GM23338 (cell line): ENCODE results near the gene RCOR1. TPM values are rescaled to one million over a fixed set of nuclear protein-coding genes. Genes with fewer than 3 reads are reported as not detected.
"Not testable (repeated sequence)": the region's sequence is repeated elsewhere in the genome, so short reads cannot be mapped to it uniquely, and the experiment has no call there.

Experiments used
- ATAC-seq: fragments of 200-7000 bp; cut with Tn5 transposase; 3 replicates; pipeline ENCODE4 v1.9.1; 2020
- DNase-seq: peaks from one replicate; pipeline ENCODE4 v3.0.0-alpha.2; 2015; ENCODE audit warnings: low spot score
- H2AFZ ChIP-seq: fragments of 200-600 bp; sonication (generic); 2 replicates; pipeline ENCODE4 v1.8.0; 2016; ENCODE audit warnings: antibody characterized with exemption, mild to moderate bottlenecking, moderate library complexity
- H3F3A ChIP-seq: fragments of 200-600 bp; sonication (generic); replicated peaks from 2 replicates; pipeline ENCODE4 v1.8.0; 2017; ENCODE audit warnings: antibody characterized with exemption, mixed run types, low read depth
- H3K27ac ChIP-seq: fragments of 200-600 bp; sonication (generic); 2 replicates; pipeline ENCODE4 v1.6.1; 2016; ENCODE audit warnings: low read depth
- H3K27me3 ChIP-seq: fragments of 200-600 bp; sonication (generic); 2 replicates; pipeline ENCODE4 v1.8.0; 2016; ENCODE audit warnings: mild to moderate bottlenecking, mixed run types, moderate library complexity; ENCODE audit not compliant: insufficient read depth
- H3K36me3 ChIP-seq: fragments of 200-600 bp; sonication (generic); 2 replicates; pipeline ENCODE4 v1.8.0; 2016; ENCODE audit warnings: mild to moderate bottlenecking; ENCODE audit not compliant: insufficient read depth
- H3K4me1 ChIP-seq: fragments of 200-600 bp; sonication (generic); 2 replicates; pipeline ENCODE4 v1.8.0; 2016; ENCODE audit warnings: mild to moderate bottlenecking, moderate library complexity; ENCODE audit not compliant: insufficient read depth
- H3K4me2 ChIP-seq: fragments of 200-600 bp; sonication (generic); 2 replicates; pipeline ENCODE4 v1.7.1; 2017; ENCODE audit warnings: mixed run types
- H3K4me3 ChIP-seq: fragments of 200-600 bp; sonication (generic); 2 replicates; pipeline ENCODE4 v1.6.1; 2016; ENCODE audit warnings: mixed run types
- H3K79me2 ChIP-seq: fragments of 200-600 bp; sonication (generic); replicated peaks from 2 replicates; pipeline ENCODE4 v1.8.0; 2017; ENCODE audit warnings: mild to moderate bottlenecking; ENCODE audit not compliant: insufficient read depth
- H3K9me2 ChIP-seq: fragments of 200-600 bp; sonication (generic); 2 replicates; pipeline ENCODE4 v1.8.0; 2017; ENCODE audit not compliant: insufficient read depth
- H4K20me1 ChIP-seq: fragments of 200-600 bp; sonication (generic); replicated peaks from 2 replicates; pipeline ENCODE4 v1.8.0; 2017; ENCODE audit warnings: mild to moderate bottlenecking; ENCODE audit not compliant: insufficient read depth
- H3K27ac Mint-ChIP-seq: 2 replicates; pipeline ENCODE4 v1.8.0; 2020; ENCODE audit warnings: inconsistent platforms, mild to moderate bottlenecking, moderate library complexity, mixed read lengths
- H3K27me3 Mint-ChIP-seq: 3 replicates; pipeline ENCODE4 v1.8.0; 2022; ENCODE audit warnings: low read depth, mild to moderate bottlenecking, moderate library complexity, mixed read lengths, inconsistent platforms; ENCODE audit not compliant: insufficient read depth, poor library complexity
- H3K36me3 Mint-ChIP-seq: 3 replicates; pipeline ENCODE4 v1.8.0; 2021; ENCODE audit warnings: low read depth, mild to moderate bottlenecking, inconsistent platforms, moderate library complexity, mixed read lengths
- H3K4me1 Mint-ChIP-seq: 3 replicates; pipeline ENCODE4 v1.8.0; 2020; ENCODE audit warnings: mild to moderate bottlenecking, inconsistent platforms, mixed read lengths
- H3K4me3 Mint-ChIP-seq: 3 replicates; pipeline ENCODE4 v1.8.0; 2021; ENCODE audit warnings: moderate library complexity, mild to moderate bottlenecking, inconsistent platforms, mixed read lengths
- H3K9me3 Mint-ChIP-seq: 3 replicates; pipeline ENCODE4 v1.8.0; 2020; ENCODE audit warnings: moderate library complexity, mild to moderate bottlenecking, inconsistent platforms, mixed read lengths
- CREB1 ChIP-seq: fragments of 250-450 bp; sonication (Bioruptor Pico); IDR thresholded peaks from 2 replicates; pipeline ENCODE4 v1.5.0; 2020; ENCODE audit warnings: low read depth, mild to moderate bottlenecking, moderate library complexity
- CTCF ChIP-seq, 2 experiments: fragments of 200-600 bp in 1 of 2; sonication (generic) in 1 of 2; conservative IDR thresholded peaks; 2 replicates each; pipeline versions ENCODE4 v1.5.1 to v1.6.1; 2016 to 2017; ENCODE audit warnings: antibody characterized with exemption in 2 of 2, low read depth in 2 of 2, mild to moderate bottlenecking in 2 of 2, moderate library complexity in 1 of 2
- EZH2 ChIP-seq: fragments of 200-600 bp; sonication (generic); IDR thresholded peaks from one replicate; pipeline ENCODE4 v1.8.0; 2017; ENCODE audit warnings: antibody characterized with exemption, mild to moderate bottlenecking, low read depth; ENCODE audit not compliant: unreplicated experiment
- EZH2phosphoT487 ChIP-seq: fragments of 200-600 bp; sonication (generic); IDR thresholded peaks from one replicate; pipeline ENCODE4 v1.8.1; 2018; ENCODE audit warnings: antibody characterized with exemption; ENCODE audit not compliant: unreplicated experiment
- JUNB ChIP-seq: IDR thresholded peaks from one replicate; pipeline ENCODE4 v1.6.1; 2016; ENCODE audit warnings: antibody characterized with exemption; ENCODE audit not compliant: unreplicated experiment
- NANOG ChIP-seq: IDR thresholded peaks from 2 replicates; pipeline ENCODE4 v1.6.1; 2016; ENCODE audit warnings: antibody characterized with exemption, borderline replicate concordance
- STAT1 ChIP-seq: IDR thresholded peaks from one replicate; pipeline ENCODE4 v1.6.1; 2016; ENCODE audit warnings: antibody characterized with exemption; ENCODE audit not compliant: unreplicated experiment
- ZNF331 ChIP-seq: fragments of 250-450 bp; sonication (Bioruptor Pico); IDR thresholded peaks from 2 replicates; pipeline ENCODE4 v1.5.0; 2020; ENCODE audit warnings: low read depth, mild to moderate bottlenecking, moderate library complexity
- polyA plus RNA-seq: library from polyadenylated mRNA; unstranded; fragments of >200 nt; fragmentation: Nextera tagmentation; extraction: Ambion mirVana; gene quantifications from 2 replicates; pipeline ENCODE4 v1.2.1, GENCODE V29; 2016
- total RNA-seq: library from RNA; depleted of rRNA; stranded (reverse); fragments of >200 nt; shearing (Covaris generic); gene quantifications from 2 replicates; pipeline ENCODE4 v1.2.3, GENCODE V29; 2014

Gene RCOR1
- total and polyA plus RNA-seq, 2 experiments from 2014 or later = 7.6 to 26.1 TPM

- H4K20me1 ChIP-seq = no peaks in the 10 kb centered on the region
- no peaks in the 10 kb centered on the region for H3K36me3 Mint-ChIP-seq
- DNase-seq = no peak
- no peak overlapping the region for H3K27ac Mint-ChIP-seq
- TF ChIP-seq CREB1 (no peak), EZH2 (no peak), NANOG (no peak), CTCF (conservative IDR thresholded peaks at IDR 0.05; ENCODE audit: low read depth in 2 of 2) (no peak), JUNB (no peak)
- no peak overlapping the region for H3K4me3 Mint-ChIP-seq
- H2AFZ ChIP-seq = no peak overlapping the region
- H3K4me1 ChIP-seq = peaks cover 13% of the 10 kb centered on the region; the same call in 1 of the 2 replicates
- ATAC-seq = no peak
- H3F3A ChIP-seq = peaks cover 8% of the 10 kb centered on the region; the same call in 1 of the 2 replicates
- peaks cover 15% of the 10 kb centered on the region for H3K27me3 ChIP-seq
- H3K27ac ChIP-seq = no peak overlapping the region
- H3K36me3 ChIP-seq = no peaks in the 10 kb centered on the region
- H3K4me3 ChIP-seq = no peak overlapping the region
- H3K79me2 ChIP-seq = no peaks in the 10 kb centered on the region
- H3K9me2 ChIP-seq = no peaks in the 10 kb centered on the region
- H3K27me3 Mint-ChIP-seq = peaks cover 24% of the 10 kb centered on the region
- peaks cover 14% of the 10 kb centered on the region for H3K4me1 Mint-ChIP-seq
- H3K4me2 ChIP-seq = no peak overlapping the region
- no peaks in the 10 kb centered on the region for H3K9me3 Mint-ChIP-seq
Measured at GRCh38 chr14:102548616-102549240, 43.7 kb upstream of the RCOR1 start.

- not testable (repeated sequence) for H4K20me1 ChIP-seq, H3K36me3 ChIP-seq, H3K27ac Mint-ChIP-seq, H3F3A ChIP-seq, H3K9me3 Mint-ChIP-seq, H3K4me2 ChIP-seq, H3K79me2 ChIP-seq, H3K4me1 Mint-ChIP-seq, H3K4me3 ChIP-seq, H3K27me3 ChIP-seq, H3K4me3 Mint-ChIP-seq, DNase-seq, ATAC-seq, H3K9me2 ChIP-seq, H3K36me3 Mint-ChIP-seq, H3K4me1 ChIP-seq, H2AFZ ChIP-seq, H3K27ac ChIP-seq
- H3K27me3 Mint-ChIP-seq = peaks cover 12% of the 10 kb centered on the region
Measured at GRCh38 chr14:102550927-102551401, 41.5 kb upstream of the RCOR1 start.

- Histone ChIP-seq H3K36me3 (no peaks in the 10 kb centered on the region), H4K20me1 (no peaks in the 10 kb centered on the region), H3K4me2 (no peak overlapping the region), H3K9me2 (no peaks in the 10 kb centered on the region), H3K4me1 (no peaks in the 10 kb centered on the region; the same call in 1 of the 2 replicates), H3K4me3 (no peak overlapping the region), H3K79me2 (no peaks in the 10 kb centered on the region), H3K27ac (no peak overlapping the region), H2AFZ (no peak overlapping the region), H3F3A (peaks cover 13% of the 10 kb centered on the region; the same call in 1 of the 2 replicates), H3K27me3 (no peaks in the 10 kb centered on the region)
- DNase-seq (no peak), ATAC-seq (no peak)
- no peaks in the 10 kb centered on the region for H3K9me3 Mint-ChIP-seq
- H3K27me3 Mint-ChIP-seq = peaks cover 2% of the 10 kb centered on the region
- H3K27ac Mint-ChIP-seq = no peak overlapping the region
- H3K4me3 Mint-ChIP-seq = no peak overlapping the region
- H3K4me1 Mint-ChIP-seq = no peaks in the 10 kb centered on the region
- no peaks in the 10 kb centered on the region for H3K36me3 Mint-ChIP-seq
- TF ChIP-seq STAT1 (no peak), CTCF (conservative IDR thresholded peaks at IDR 0.05; ENCODE audit: low read depth in 2 of 2) (no peak), EZH2 (no peak), NANOG (no peak), CREB1 (no peak), JUNB (no peak), EZH2phosphoT487 (no peak), ZNF331 (CRISPR knock-in tag) (no peak)
Measured at GRCh38 chr14:102551995-102552705, 40.3 kb upstream of the RCOR1 start.
